Left ventricle myocardium inferior (tissue), 1 donor: ENCODE results near the gene ANGPTL8. TPM values are rescaled to one million over a fixed set of nuclear protein-coding genes. Genes with fewer than 3 reads are reported as not detected.
A peak's percentile ranks its signal among the peaks of the same experiment; 100 is the strongest.

Experiments used
- DNase-seq: peaks from one replicate; pipeline ENCODE4 v3.0.0-alpha.2; 2020
- H3K27ac ChIP-seq: fragments of 200-600 bp; replicated peaks from 2 replicates; pipeline ENCODE4 v1.8.0; 2021
- H3K27me3 ChIP-seq: fragments of 200-600 bp; 2 replicates; pipeline ENCODE4 v1.8.0; 2021; ENCODE audit warnings: low read depth
- H3K36me3 ChIP-seq: fragments of 200-600 bp; 2 replicates; pipeline ENCODE4 v1.8.0; 2021
- H3K4me1 ChIP-seq: fragments of 200-600 bp; 2 replicates; pipeline ENCODE4 v1.8.0; 2021
- H3K4me3 ChIP-seq: fragments of 200-600 bp; 2 replicates; pipeline ENCODE4 v1.8.0; 2021; ENCODE audit warnings: mild to moderate bottlenecking, moderate library complexity
- H3K9me3 ChIP-seq: fragments of 200-600 bp; replicated peaks from 2 replicates; pipeline ENCODE4 v1.8.0; 2021
- CTCF ChIP-seq: fragments of 200-600 bp; IDR thresholded peaks from 2 replicates; pipeline ENCODE4 v1.8.0; 2021; ENCODE audit warnings: antibody characterized with exemption, mild to moderate bottlenecking, borderline replicate concordance
- intact Hi-C: fragments of 100-400 bp; cut with micrococcal nuclease; formaldehyde crosslinking; loops from one replicate; pipeline ENCODE4 v1.11.0; 2022
- total RNA-seq: library from RNA; stranded (reverse); fragmentation: NEBNext Ultra II Directional; extraction: Animal tissue kit (Norgen Biotek cat#: 25700); gene quantifications from one replicate; pipeline ENCODE4 v1.2.1, GENCODE V29; 2021
- donor health status: DM: no; HTN: yes; CAD: no; lungs with severe emphysema.

The ANGPTL8 gene
- total RNA-seq, 1 donor from 2014 or later = not detected

- H3K4me1 ChIP-seq = peaks cover 49% of the 10 kb centered on the region
- H3K27me3 ChIP-seq = no peaks in the 10 kb centered on the region
- no peak for TF ChIP-seq CTCF
- no peak for DNase-seq
- H3K4me3 ChIP-seq = no peak overlapping the region
- peak overlapping the region; percentile 91 for H3K27ac ChIP-seq
- peaks cover 64% of the 10 kb centered on the region for H3K36me3 ChIP-seq
- no peaks in the 10 kb centered on the region for H3K9me3 ChIP-seq
- intact Hi-C loops = no loop called here
These were observed 5.6 kb downstream of the ANGPTL8 start for GRCh38 chr19:11244846-11245589.

- intact Hi-C loops = no loop called here
These were observed 7.5 kb downstream of the ANGPTL8 start for GRCh38 chr19:11246941-11247340.

GRCh38 chr19:11247391-11247790 is 8.0 kb downstream of the ANGPTL8 start:
- H3K36me3 ChIP-seq = peaks cover 64% of the 10 kb centered on the region
- intact Hi-C loops = no loop called here
- peaks cover 64% of the 10 kb centered on the region for H3K4me1 ChIP-seq

More at GRCh38 chr19:11246941-11247340, 7.5 kb downstream of the ANGPTL8 start:
- no peak for DNase-seq
- H3K4me3 ChIP-seq = no peak overlapping the region
- peak overlapping the region; percentile 91 for H3K27ac ChIP-seq
- peaks cover 64% of the 10 kb centered on the region for H3K36me3 ChIP-seq
- peaks cover 60% of the 10 kb centered on the region for H3K4me1 ChIP-seq
- no peak for TF ChIP-seq CTCF
- H3K27me3 ChIP-seq = no peaks in the 10 kb centered on the region
- H3K9me3 ChIP-seq = no peaks in the 10 kb centered on the region

GRCh38 chr19:11247934-11248333 is 8.5 kb downstream of the ANGPTL8 start:
- DNase-seq = no peak
- no peak for TF ChIP-seq CTCF
- Histone ChIP-seq H3K9me3 (no peaks in the 10 kb centered on the region), H3K36me3 (peaks cover 64% of the 10 kb centered on the region), H3K27ac (peak overlapping the region; percentile 91), H3K4me3 (no peak overlapping the region), H3K4me1 (peaks cover 70% of the 10 kb centered on the region), H3K27me3 (no peaks in the 10 kb centered on the region)
- intact Hi-C loops = no loop called here

More at GRCh38 chr19:11247391-11247790, 8.0 kb downstream of the ANGPTL8 start:
- Histone ChIP-seq H3K4me3 (no peak overlapping the region), H3K27me3 (no peaks in the 10 kb centered on the region), H3K27ac (peak overlapping the region; percentile 91), H3K9me3 (no peaks in the 10 kb centered on the region)
- no peak for TF ChIP-seq CTCF
- peak; percentile 90 for DNase-seq

GRCh38 chr19:11248852-11249251 is 9.4 kb downstream of the ANGPTL8 start:
- Histone ChIP-seq H3K36me3 (peaks cover 61% of the 10 kb centered on the region), H3K4me1 (peaks cover 74% of the 10 kb centered on the region), H3K4me3 (no peak overlapping the region), H3K27me3 (no peaks in the 10 kb centered on the region), H3K9me3 (no peaks in the 10 kb centered on the region), H3K27ac (peak overlapping the region; percentile 91)
- DNase-seq = no peak
- intact Hi-C loops = no loop called here
- no peak for TF ChIP-seq CTCF
